K562 (cell line): ENCODE results near the gene HSD11B1. TPM values are rescaled to one million over a fixed set of nuclear protein-coding genes. Genes with fewer than 3 reads are reported as not detected.

Source experiments
- BRCA1 ChIP-seq, 2 experiments: fragments of 450-650 bp in 1 of 2; sonication (generic) in 1 of 2; formaldehyde crosslinking in 1 of 2; IDR thresholded peaks; 2 replicates each; pipeline versions ENCODE4 v1.5.0 to v1.6.1; 2017 to 2020; ENCODE audit warnings: mild to moderate bottlenecking in 1 of 2, missing genetic modification reagents in 1 of 2
- CSDE1 ChIP-seq, 2 experiments: fragments of 450-650 bp; IDR thresholded peaks; 2 replicates each; pipeline ENCODE4 v1.6.1; 2016; ENCODE audit warnings: mild to moderate bottlenecking in 1 of 2
- DMBX1 ChIP-seq: fragments of 250-450 bp; sonication (Bioruptor Pico); IDR thresholded peaks from 2 replicates; pipeline ENCODE4 v1.8.0; 2022; ENCODE audit warnings: inconsistent platforms, mild to moderate bottlenecking, moderate library complexity, borderline replicate concordance
- EHMT2 ChIP-seq: fragments of 450-650 bp; IDR thresholded peaks from 2 replicates; pipeline ENCODE4 v1.6.1; 2018; ENCODE audit warnings: antibody characterized with exemption
- NFIX ChIP-seq: fragments of 250-450 bp; sonication (Bioruptor Pico); IDR thresholded peaks from 2 replicates; pipeline ENCODE4 v1.4.0; 2020; ENCODE audit warnings: low read depth, mild to moderate bottlenecking, moderate library complexity
- NUFIP1 ChIP-seq: fragments of 450-650 bp; IDR thresholded peaks from 2 replicates; pipeline ENCODE4 v1.6.1; 2018; ENCODE audit not compliant: partially characterized antibody
- TAL1 ChIP-seq: fragments of 450-650 bp; IDR thresholded peaks from 2 replicates; pipeline ENCODE4 v1.6.1; 2016; ENCODE audit warnings: mild to moderate bottlenecking
- TEAD2 ChIP-seq: fragments of 450-650 bp; IDR thresholded peaks from 2 replicates; pipeline ENCODE4 v1.6.1; 2016; ENCODE audit warnings: missing genetic modification characterization, control low read depth, missing compliant biosample characterization
- TGIF2 ChIP-seq: sonication (generic); formaldehyde crosslinking; IDR thresholded peaks from 2 replicates; pipeline ENCODE4 v1.8.1; 2022; ENCODE audit warnings: mild to moderate bottlenecking, missing genetic modification reagents, moderate library complexity
- ZFP1 ChIP-seq: fragments of 450-650 bp; formaldehyde crosslinking; IDR thresholded peaks from 2 replicates; pipeline ENCODE4 v1.4.0; 2020; ENCODE audit warnings: mild to moderate bottlenecking, mixed read lengths
- ZNF780A ChIP-seq: fragments of 250-450 bp; sonication (Bioruptor Pico); IDR thresholded peaks from 2 replicates; pipeline ENCODE4 v1.5.0; 2021; ENCODE audit warnings: mild to moderate bottlenecking
- polyA plus RNA-seq, 8 experiments: library from polyadenylated mRNA; depleted of rRNA in 4 of 8; stranded (reverse) in 5 of 8; unstranded in 3 of 8; fragments of >200 nt; fragmentation: Nextera tagmentation in 2 of 8; fragmentation: Illumina TruSeq in 1 of 8; extraction: Ambion mirVana in 2 of 8; extraction: Trizol in 1 of 8; gene quantifications; 2 replicates each; pipeline versions ENCODE4 v1.2.1 to v1.2.3, GENCODE V29; 2011 to 2014; ENCODE audit warnings: inconsistent platforms in 1 of 8, missing spikeins in 1 of 8
- total RNA-seq, 7 experiments: library from RNA; depleted of rRNA in 6 of 7; stranded (reverse); fragments of >200 nt in 6 of 7; fragmentation: Illumina TruSeq in 2 of 7; extraction: Trizol in 2 of 7; gene quantifications; 2 replicates each; pipeline versions ENCODE4 v1.2.1 to v1.2.3, GENCODE V29; 2011 to 2021; ENCODE audit warnings: low replicate concordance in 1 of 7
- TF ChIP-seq, protein P1 (sequence below), 2 experiments: fragments of 450-650 bp; IDR thresholded peaks; 2 replicates each; pipeline ENCODE4 v1.6.1; 2016; ENCODE audit warnings: mild to moderate bottlenecking in 2 of 2, borderline replicate concordance in 1 of 2, low read depth in 1 of 2, moderate library complexity in 1 of 2
- TF ChIP-seq, protein P2 (sequence below): fragments of 250-450 bp; sonication (Bioruptor Pico); IDR thresholded peaks from 2 replicates; pipeline ENCODE4 v1.8.0; 2021; ENCODE audit warnings: borderline replicate concordance, mild to moderate bottlenecking, moderate library complexity; ENCODE audit not compliant: poor library complexity, severe bottlenecking

Gene HSD11B1
- total and polyA plus RNA-seq, 9 of the 15 experiments (the other 6 are each of a cell fraction or from before 2014, with no cell fraction given), result 0.04 to 0.16 TPM; not detected in 7

DNA sequence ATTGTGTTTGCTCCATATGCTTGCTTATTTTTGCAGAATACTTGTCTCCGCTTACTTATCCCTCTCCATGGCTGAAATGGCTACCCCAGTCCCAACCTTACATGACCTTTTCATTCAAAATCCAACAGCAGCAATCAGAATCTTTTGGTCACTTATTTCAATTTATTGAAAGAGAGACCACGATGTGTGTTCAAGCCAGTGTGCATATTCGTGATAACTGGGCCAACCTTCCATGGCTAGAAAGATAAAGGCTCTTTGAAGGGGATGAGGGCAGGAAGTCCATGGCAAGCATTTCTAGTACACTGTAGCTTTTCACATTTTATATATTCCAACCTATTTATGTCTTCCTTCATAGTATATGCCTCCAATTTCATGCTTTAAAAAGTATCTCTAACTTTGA, 23.1 kb downstream of the HSD11B1 start (continued):
- TF ChIP-seq, protein P1, sequence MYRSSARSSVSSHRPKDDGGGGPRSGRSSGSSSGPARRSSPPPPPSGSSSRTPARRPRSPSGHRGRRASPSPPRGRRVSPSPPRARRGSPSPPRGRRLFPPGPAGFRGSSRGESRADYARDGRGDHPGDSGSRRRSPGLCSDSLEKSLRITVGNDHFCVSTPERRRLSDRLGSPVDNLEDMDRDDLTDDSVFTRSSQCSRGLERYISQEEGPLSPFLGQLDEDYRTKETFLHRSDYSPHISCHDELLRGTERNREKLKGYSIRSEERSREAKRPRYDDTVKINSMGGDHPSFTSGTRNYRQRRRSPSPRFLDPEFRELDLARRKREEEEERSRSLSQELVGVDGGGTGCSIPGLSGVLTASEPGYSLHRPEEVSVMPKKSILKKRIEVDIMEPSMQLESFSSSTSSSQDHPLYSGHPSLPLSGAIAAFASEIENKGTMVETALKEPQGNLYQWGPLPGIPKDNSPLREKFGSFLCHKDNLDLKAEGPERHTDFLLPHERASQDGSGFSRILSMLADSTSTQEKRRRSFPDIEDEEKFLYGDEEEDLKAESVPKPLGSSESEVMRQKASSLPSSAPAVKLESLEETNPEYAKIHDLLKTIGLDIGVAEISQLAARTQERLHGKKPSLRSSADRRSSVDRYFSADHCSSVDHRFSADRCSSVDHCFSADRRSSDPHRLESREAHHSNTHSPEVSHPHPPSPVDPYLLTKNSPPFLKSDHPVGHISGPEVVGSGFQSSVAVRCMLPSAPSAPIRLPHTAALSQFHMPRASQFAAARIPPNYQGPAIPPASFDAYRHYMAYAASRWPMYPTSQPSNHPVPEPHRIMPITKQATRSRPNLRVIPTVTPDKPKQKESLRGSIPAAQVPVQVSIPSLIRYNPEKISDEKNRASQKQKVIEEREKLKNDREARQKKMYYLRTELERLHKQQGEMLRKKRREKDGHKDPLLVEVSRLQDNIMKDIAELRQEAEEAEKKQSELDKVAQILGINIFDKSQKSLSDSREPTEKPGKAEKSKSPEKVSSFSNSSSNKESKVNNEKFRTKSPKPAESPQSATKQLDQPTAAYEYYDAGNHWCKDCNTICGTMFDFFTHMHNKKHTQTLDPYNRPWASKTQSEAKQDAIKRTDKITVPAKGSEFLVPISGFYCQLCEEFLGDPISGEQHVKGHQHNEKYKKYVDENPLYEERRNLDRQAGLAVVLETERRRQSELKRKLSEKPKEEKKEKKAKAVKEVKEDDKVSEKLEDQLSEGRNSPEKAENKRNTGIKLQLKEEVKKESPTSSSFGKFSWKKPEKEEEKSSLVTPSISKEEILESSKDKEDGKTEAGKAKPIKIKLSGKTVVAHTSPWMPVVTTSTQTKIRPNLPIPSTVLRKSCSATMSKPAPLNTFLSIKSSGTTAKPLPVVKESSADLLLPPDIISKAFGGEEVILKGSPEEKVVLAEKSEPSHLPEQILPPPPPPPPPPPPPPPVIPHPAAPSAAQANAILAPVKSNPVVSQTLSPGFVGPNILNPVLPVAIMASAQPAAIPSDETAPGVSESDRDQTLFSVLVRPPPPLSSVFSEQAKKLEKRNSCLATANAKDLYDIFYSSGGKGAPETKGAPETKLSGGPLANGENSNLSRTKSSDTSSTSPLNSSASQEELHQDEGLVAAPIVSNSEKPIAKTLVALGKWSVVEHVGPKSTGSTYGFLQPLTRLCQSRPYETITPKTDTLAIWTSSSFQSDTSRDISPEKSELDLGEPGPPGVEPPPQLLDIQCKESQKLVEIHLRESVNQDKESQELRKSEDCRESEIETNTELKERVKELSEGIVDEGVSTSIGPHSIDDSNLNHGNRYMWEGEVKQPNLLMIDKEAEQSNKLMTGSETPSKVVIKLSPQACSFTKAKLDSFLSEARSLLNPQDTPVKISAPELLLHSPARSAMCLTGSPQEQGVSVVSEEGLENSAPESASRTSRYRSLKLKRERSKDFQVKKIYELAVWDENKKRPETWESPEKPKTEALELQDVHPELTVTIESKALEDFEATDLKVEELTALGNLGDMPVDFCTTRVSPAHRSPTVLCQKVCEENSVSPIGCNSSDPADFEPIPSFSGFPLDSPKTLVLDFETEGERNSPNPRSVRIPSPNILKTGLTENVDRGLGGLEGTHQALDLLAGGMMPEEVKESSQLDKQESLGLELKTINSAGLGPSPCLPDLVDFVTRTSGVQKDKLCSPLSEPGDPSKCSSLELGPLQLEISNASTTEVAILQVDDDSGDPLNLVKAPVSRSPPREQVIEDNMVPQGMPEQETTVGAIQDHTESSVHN (IDR thresholded peaks at IDR 0.05; ENCODE audit: borderline replicate concordance in 1 of 2, low read depth in 1 of 2), result no peak
- TF ChIP-seq TEAD2, result no peak
- no peak for TF ChIP-seq EHMT2
- TF ChIP-seq, protein P2, sequence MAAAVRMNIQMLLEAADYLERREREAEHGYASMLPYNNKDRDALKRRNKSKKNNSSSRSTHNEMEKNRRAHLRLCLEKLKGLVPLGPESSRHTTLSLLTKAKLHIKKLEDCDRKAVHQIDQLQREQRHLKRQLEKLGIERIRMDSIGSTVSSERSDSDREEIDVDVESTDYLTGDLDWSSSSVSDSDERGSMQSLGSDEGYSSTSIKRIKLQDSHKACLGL (CRISPR knock-in tag), result no peak
- TF ChIP-seq ZFP1 (CRISPR knock-in tag), result no peak
- no peak for TF ChIP-seq ZNF780A (CRISPR knock-in tag)
- TF ChIP-seq TAL1, result peak; percentile 74
- TF ChIP-seq TGIF2 (CRISPR knock-in tag), result no peak
- no peak for TF ChIP-seq NFIX (CRISPR knock-in tag)
- no peak for TF ChIP-seq CSDE1 (IDR thresholded peaks at IDR 0.05)
- TF ChIP-seq NUFIP1, result no peak
- no peak for TF ChIP-seq BRCA1 (IDR thresholded peaks at IDR 0.05)
- no peak for TF ChIP-seq BRCA1 (CRISPR knock-in tag; IDR thresholded peaks at IDR 0.05)
- TF ChIP-seq DMBX1 (CRISPR knock-in tag), result no peak
